Activated B cell treated with CpG ODN at 0.5 μM for 24 hours (primary cell): ENCODE data around the gene ZNF414. TPM values are rescaled to one million over a fixed set of nuclear protein-coding genes. Genes with fewer than 3 reads are reported as not detected.

Source experiments
- ATAC-seq: fragments of 200-7000 bp; cut with Tn5 transposase; one replicate; pipeline ENCODE4 v1.10.0; 2021; ENCODE audit warnings: low read depth, mild to moderate bottlenecking, moderate library complexity
- CTCF ChIA-PET: fragments of 350-600 bp; sonication (Branson Sonifier 250); formaldehyde crosslinking; loops from one replicate; lab custom pipeline; 2021; ENCODE audit warnings: antibody characterized with exemption; lab: Charles Lee
- POLR2A ChIA-PET: fragments of 350-600 bp; sonication (Branson Sonifier 250); formaldehyde crosslinking; loops from one replicate; lab custom pipeline; 2021; ENCODE audit warnings: antibody characterized with exemption; lab: Charles Lee
- DNase-seq: peaks from one replicate; pipeline ENCODE4 v3.0.0; 2022
- H3K27ac Mint-ChIP-seq: one replicate; pipeline ENCODE4 v1.8.0; 2020; ENCODE audit warnings: mixed read lengths
- H3K27me3 Mint-ChIP-seq: one replicate; pipeline ENCODE4 v1.8.0; 2021; ENCODE audit warnings: mixed read lengths
- H3K36me3 Mint-ChIP-seq: one replicate; pipeline ENCODE4 v1.8.0; 2021; ENCODE audit warnings: low read depth, mixed read lengths
- H3K4me1 Mint-ChIP-seq: one replicate; pipeline ENCODE4 v1.8.0; 2021; ENCODE audit warnings: mixed read lengths
- H3K4me3 Mint-ChIP-seq: one replicate; pipeline ENCODE4 v1.8.0; 2020; ENCODE audit warnings: mild to moderate bottlenecking, mixed read lengths
- H3K9me3 Mint-ChIP-seq: one replicate; pipeline ENCODE4 v1.8.0; 2020; ENCODE audit warnings: mixed read lengths
- CTCF ChIP-seq: fragments of 200-600 bp; IDR thresholded peaks from one replicate; pipeline ENCODE4 v1.8.0; 2022; ENCODE audit warnings: antibody characterized with exemption, mild to moderate bottlenecking
- intact Hi-C: fragments of 100-400 bp; cut with micrococcal nuclease; formaldehyde crosslinking; loops from one replicate; pipeline ENCODE4 v1.15.1; 2024
- total RNA-seq: library from RNA; stranded (reverse); gene quantifications from 2 replicates; pipeline ENCODE4 v1.2.3, GENCODE V29; 2022

Gene ZNF414
- total RNA-seq, 1 donor from 2014 or later: 28.6 TPM

- ATAC-seq: no peak
- intact Hi-C loops: no loop called here
- H3K9me3 Mint-ChIP-seq: no peaks in the 10 kb centered on the region
- peaks cover 48% of the 10 kb centered on the region for H3K4me1 Mint-ChIP-seq
- no peaks in the 10 kb centered on the region for H3K27me3 Mint-ChIP-seq
- CTCF ChIA-PET: interaction anchor here (1.2 kb wide), 1 partner anchor 49 kb away, joined by 3 read pairs; the partner anchor contains the start of gene MARCHF2
- DNase-seq: no peak
- H3K27ac Mint-ChIP-seq: no peak overlapping the region
- H3K4me3 Mint-ChIP-seq: no peak overlapping the region
- POLR2A ChIA-PET: no interaction called here
- peaks cover 92% of the 10 kb centered on the region for H3K36me3 Mint-ChIP-seq
- no peak for TF ChIP-seq CTCF
Observed at GRCh38 chr19:8462571-8462970, 51.4 kb downstream of the ZNF414 start.

DNA sequence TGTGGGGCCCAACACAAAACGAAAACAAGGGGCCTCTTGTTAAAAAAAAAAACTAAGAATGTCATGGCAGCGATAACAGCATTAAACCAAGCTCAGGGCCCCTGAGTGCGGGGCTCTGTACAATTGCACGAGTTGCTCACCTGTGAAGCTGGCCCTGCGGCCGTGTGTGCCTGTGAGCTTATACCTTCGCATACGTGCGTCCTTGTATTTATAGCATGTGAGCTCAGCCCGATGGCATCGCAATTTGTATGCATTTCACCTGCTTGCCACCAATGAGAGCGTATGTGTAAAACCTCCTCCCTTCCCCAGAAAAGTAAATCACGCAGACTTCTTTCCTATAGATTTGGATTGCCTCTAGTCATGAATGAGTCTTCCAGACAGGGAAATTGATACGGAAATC lies 52.1 kb downstream of the ZNF414 start:
- ChIA-PET CTCF (interaction anchor here (1.2 kb wide), 1 partner anchor 49 kb away, joined by 3 read pairs; the partner anchor contains the start of gene MARCHF2), POLR2A (interaction anchor here (0.5 kb wide), 1 partner anchor 15 kb away, joined by 4 read pairs; no protein-coding TSS in a partner anchor)
- ATAC-seq (no peak), DNase-seq (no peak)
- Mint-ChIP-seq H3K4me3 (no peak overlapping the region), H3K4me1 (peaks cover 52% of the 10 kb centered on the region), H3K9me3 (no peaks in the 10 kb centered on the region), H3K36me3 (peaks cover 92% of the 10 kb centered on the region), H3K27me3 (no peaks in the 10 kb centered on the region), H3K27ac (peak overlapping the region; percentile 35)
- intact Hi-C loops: no loop called here
- TF ChIP-seq CTCF: no peak

GRCh38 chr19:8461376-8461775 lies 52.6 kb downstream of the ZNF414 start:
- ATAC-seq (no peak), DNase-seq (no peak)
- Mint-ChIP-seq H3K4me3 (no peak overlapping the region), H3K27me3 (no peaks in the 10 kb centered on the region), H3K36me3 (peaks cover 92% of the 10 kb centered on the region), H3K27ac (no peak overlapping the region), H3K4me1 (peaks cover 57% of the 10 kb centered on the region), H3K9me3 (no peaks in the 10 kb centered on the region)
- no peak for TF ChIP-seq CTCF
- CTCF ChIA-PET: no interaction called here
- POLR2A ChIA-PET: interaction anchor here (0.5 kb wide), 1 partner anchor 16 kb away, joined by 4 read pairs; no protein-coding TSS in a partner anchor
- intact Hi-C loops: no loop called here

- Mint-ChIP-seq H3K9me3 (no peaks in the 10 kb centered on the region), H3K27me3 (no peaks in the 10 kb centered on the region), H3K36me3 (peaks cover 92% of the 10 kb centered on the region), H3K27ac (peak overlapping the region; percentile 12), H3K4me1 (peaks cover 60% of the 10 kb centered on the region), H3K4me3 (no peak overlapping the region)
- ChIA-PET POLR2A (no interaction called here), CTCF (no interaction called here)
- intact Hi-C loops: no loop called here
- ATAC-seq (no peak), DNase-seq (no peak)
- no peak for TF ChIP-seq CTCF
Observed at GRCh38 chr19:8460516-8461298, 53.3 kb downstream of the ZNF414 start.

Other genes starting within 250 kb of the ZNF414 start
- gene CD320, start 205.8 kb downstream of the ZNF414 start, total RNA-seq: 23.7 and 24.6 TPM in 2 replicates
- 31.1 and 35.8 TPM in 2 replicates for gene NDUFA7, start 192.8 kb downstream of the ZNF414 start, total RNA-seq
- gene RPS28, start 192.7 kb downstream of the ZNF414 start, total RNA-seq: 3,149 and 3,168 TPM in 2 replicates
- gene KANK3, start 170.9 kb downstream of the ZNF414 start, total RNA-seq: 0.07 and 0.29 TPM in 2 replicates
- not detected in 2 replicates for gene ANGPTL4, start 150.0 kb downstream of the ZNF414 start, total RNA-seq
- 92.1 and 100 TPM in 2 replicates for gene RAB11B, start 123.8 kb downstream of the ZNF414 start, total RNA-seq
- gene MARCHF2, start 100.9 kb downstream of the ZNF414 start, total RNA-seq: 24.8 and 25.6 TPM in 2 replicates
- 282 and 287 TPM in 2 replicates for gene HNRNPM, start 69.2 kb downstream of the ZNF414 start, total RNA-seq
- 0.29 and 0.49 TPM in 2 replicates for gene PRAM1, start 11.5 kb downstream of the ZNF414 start, total RNA-seq
- 57.4 and 63.8 TPM in 2 replicates for gene MYO1F, start 63.3 kb upstream of the ZNF414 start, total RNA-seq
- 0.17 and 0.33 TPM in 2 replicates for gene ADAMTS10, start 96.5 kb upstream of the ZNF414 start, total RNA-seq
- gene NFILZ, start 116.5 kb upstream of the ZNF414 start, total RNA-seq: not detected in 2 replicates
- not detected in 2 replicates for gene ACTL9, start 184.6 kb upstream of the ZNF414 start, total RNA-seq
- gene OR2Z1, start 207.5 kb upstream of the ZNF414 start, total RNA-seq: not detected in 2 replicates